GM18951 (cell line): ENCODE results near the gene PUDP.
"Not testable (repeated sequence)": the region's sequence is repeated elsewhere in the genome, so short reads cannot be mapped to it uniquely, and the experiment has no call there.

ENCODE experiments used
- POLR2A ChIP-seq: IDR thresholded peaks from 4 replicates; pipeline ENCODE4 v1.6.1; 2011; ENCODE audit warnings: mild to moderate bottlenecking; ENCODE audit not compliant: insufficient read length, insufficient read depth; ENCODE audit errors: extremely low read depth
- in situ Hi-C: fragments of 300-500 bp; cut with MboI; formaldehyde crosslinking; loops from one replicate; pipeline ENCODE4 v1.12.0; 2022; ENCODE audit warnings: low sequenced_read_pairs, mixed read lengths, inconsistent platforms; ENCODE audit not compliant: unreplicated experiment

Gene PUDP

DNA sequence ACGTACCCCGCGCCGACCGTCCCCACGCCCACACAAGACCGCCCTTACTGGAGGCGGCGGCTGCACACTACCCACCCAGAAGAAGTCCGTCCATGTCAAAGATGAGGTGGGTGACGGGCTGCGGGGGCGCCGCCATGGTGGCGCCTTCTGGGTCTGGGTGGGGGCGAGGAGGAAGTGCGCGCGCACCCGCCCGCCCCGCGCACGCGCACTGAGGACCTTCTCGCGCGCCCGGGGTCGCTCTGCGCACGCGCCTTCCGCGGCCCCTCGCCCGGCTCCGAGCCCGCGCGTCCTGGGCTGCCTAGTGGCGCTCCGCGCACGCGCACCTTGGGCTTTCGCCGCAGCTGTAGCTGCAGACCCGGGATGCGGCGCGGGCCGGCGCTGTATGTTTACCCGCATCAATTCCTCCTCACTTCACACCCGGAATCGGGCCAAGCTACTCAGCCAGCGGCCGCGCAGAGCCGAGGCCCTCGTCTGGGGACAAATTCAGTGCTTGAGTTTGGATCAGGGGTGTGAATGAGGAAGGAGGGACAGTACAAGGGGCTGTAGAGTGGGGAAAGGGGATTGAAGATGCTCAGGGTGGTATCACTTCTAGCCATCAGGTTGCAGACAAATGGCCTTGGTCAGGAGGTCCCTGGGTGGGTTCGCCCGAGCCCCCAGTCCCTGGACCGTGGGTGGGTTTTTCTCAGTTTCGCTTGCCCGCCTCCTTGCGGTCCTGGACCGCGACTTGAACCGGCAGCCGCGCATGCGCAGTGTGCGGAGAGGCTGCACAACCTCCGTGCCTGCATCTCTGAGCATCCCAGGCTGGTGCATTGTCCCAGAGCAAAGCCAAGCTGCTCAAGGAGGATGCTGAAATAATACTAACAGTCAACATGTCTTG is at the start of gene PUDP:
TSS of gene PUDP (minus strand) at position 176 of the 877 bp plus-strand sequence. CDS start at position 136, 40 bp downstream.
- in situ Hi-C loops, result no loop called here
- peak; percentile 87 for TF ChIP-seq POLR2A

GRCh38 chrX:7194606-7195005 is 46.7 kb upstream of the PUDP start:
- TF ChIP-seq POLR2A, result no peak
- in situ Hi-C loops, result no loop called here

- no peak for TF ChIP-seq POLR2A
- in situ Hi-C loops, result no loop called here
Measured at GRCh38 chrX:7192871-7193270, 44.9 kb upstream of the PUDP start.

GRCh38 chrX:7191681-7192110 is 43.7 kb upstream of the PUDP start:
- TF ChIP-seq POLR2A, result no peak
- in situ Hi-C loops, result no loop called here

- in situ Hi-C loops, result no loop called here
- no peak for TF ChIP-seq POLR2A
Measured at GRCh38 chrX:7190157-7190556, 42.2 kb upstream of the PUDP start.

GRCh38 chrX:7188672-7189071 is 40.7 kb upstream of the PUDP start:
- no peak for TF ChIP-seq POLR2A
- in situ Hi-C loops, result no loop called here

GRCh38 chrX:7184816-7185215 is 36.9 kb upstream of the PUDP start:
- in situ Hi-C loops, result no loop called here
- no peak for TF ChIP-seq POLR2A

DNA sequence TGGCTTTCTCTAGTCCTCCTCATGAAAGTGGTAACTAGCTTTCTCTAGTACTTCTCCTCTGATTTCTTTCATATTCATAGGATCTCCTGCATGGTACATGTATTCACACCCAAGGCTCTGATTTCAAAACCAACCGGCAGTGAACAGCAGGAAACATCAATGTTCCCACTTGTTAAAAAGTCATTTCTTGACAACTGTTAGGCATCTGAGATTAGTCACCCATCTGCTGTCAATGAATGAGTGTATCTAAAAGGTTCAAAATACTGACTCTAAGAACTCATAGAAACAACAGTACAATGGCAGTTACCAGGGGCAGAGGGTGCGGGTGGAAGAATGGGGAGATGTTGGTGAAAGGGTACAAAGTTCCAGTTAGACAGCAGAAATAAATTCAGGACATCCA is 31.5 kb upstream of the PUDP start:
- in situ Hi-C loops, result no loop called here

DNA sequence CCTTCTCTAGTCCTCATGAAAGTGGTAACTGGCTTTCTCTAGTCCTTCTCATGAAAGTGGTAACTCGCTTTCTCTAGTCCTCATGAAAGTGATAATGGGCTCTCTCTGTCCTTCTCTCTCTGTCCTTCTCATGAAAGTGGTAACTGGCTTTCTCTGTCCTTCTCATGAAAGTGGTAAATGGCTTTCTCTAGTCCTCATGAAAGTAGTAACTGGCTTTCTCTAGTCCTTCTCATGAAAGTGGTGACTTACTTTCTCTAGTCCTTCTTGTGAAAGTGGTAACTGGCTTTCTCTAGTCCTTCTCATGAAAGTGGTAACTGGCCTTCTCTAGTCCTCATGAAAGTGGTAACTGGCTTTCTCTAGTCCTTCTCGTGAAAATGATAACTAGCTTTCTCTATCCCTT is 30.9 kb upstream of the PUDP start:
- in situ Hi-C loops, result not testable (repeated sequence)

More for the DNA sequence above, 31.5 kb upstream of the PUDP start:
- no peak for TF ChIP-seq POLR2A

DNA sequence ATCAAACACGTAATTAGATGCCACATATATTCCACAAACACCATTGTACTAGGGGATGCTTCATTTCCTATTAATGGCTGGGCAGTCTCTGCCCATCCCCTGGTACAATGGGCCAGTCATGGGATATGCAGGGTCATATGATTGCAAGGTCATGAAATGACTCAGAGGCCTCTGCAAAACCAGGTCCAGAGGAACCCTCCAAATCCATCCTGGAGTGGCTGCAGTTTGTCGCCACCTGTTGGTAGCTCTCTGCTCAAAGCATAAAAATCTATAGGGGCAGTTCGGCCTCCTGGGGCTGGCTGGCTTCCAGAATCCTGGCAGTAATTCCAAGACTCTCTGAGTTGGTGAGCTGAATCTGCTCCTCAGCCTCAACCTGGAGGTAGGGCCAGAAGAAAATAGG is 22.9 kb upstream of the PUDP start:
- TF ChIP-seq POLR2A, result no peak
- in situ Hi-C loops, result no loop called here

DNA sequence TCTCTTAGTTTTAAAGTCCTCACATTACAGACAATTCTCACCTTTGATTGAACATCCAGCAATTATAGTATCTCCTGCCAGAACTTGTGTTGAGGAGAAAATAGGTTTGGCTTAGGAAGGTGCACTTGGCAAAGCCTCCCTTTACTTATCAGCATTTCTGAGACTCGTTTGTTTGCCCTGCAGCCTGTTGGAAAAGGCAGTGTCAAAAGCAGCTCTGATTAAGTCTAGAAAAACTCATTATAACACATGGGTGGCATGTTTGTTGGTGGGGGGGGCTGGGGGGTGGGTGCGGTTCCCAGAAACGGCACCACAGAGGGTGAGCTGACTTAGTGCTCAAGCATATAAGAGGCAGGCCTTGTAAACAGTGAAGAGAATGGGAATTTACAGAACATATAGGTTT is 21.7 kb upstream of the PUDP start:
- in situ Hi-C loops, result no loop called here
- TF ChIP-seq POLR2A, result no peak

GRCh38 chrX:7168371-7168770 is 20.4 kb upstream of the PUDP start:
- TF ChIP-seq POLR2A, result no peak
- in situ Hi-C loops, result no loop called here

DNA sequence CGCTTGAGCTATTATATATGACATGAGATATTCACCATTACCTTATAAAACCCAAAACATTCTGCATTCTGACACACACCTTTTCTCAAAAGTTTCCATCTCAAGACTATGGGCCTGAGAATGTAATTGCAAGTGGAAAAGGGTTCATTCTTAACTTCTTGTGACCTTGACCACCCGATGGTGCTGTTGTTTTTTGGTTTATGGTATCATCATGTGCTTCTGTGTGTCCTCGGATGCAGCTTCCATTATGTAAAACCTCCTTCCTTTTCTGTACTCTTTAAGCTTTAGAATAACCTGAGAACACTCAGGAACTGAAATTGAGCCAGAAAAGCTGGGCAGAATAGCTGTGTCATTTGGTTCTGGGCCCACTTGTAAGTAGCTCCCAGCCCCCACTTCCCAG is 16.2 kb upstream of the PUDP start:
- in situ Hi-C loops, result no loop called here
- TF ChIP-seq POLR2A, result no peak

- no peak for TF ChIP-seq POLR2A
- in situ Hi-C loops, result no loop called here
Measured at GRCh38 chrX:7163146-7163677, 15.3 kb upstream of the PUDP start.

DNA sequence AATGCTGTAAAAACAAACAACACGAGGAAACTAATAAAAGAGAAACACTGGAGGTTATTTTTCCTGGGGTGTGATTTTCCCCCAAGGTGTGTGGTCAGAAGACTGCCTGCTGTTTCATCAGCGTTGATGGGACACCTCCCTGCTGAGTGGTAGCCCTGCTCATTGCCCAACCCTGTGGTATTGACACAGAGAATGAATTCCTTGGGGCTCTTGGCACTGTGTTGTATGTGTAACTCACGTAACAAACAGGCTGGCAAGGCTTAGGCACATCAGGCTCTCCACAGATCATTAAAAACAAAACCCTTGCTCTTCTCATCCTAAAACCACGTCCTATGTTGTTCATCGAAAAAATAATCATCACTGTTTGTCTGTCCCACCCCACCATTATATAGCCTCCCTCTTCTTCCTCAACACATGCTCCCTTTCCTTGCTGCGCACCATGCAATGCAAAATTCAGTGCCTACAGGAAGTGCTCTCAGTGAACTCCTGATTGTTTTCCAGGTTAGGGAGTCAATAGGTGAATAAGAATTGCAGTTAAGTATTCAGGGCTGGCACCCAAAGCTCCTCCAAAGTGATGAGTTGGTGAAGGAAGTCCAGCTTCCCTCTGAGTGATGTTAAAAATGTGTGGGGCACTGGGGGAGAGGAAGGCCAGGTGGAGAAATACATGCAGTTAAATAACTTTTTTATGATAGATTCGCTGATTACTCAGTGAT is 11.4 kb upstream of the PUDP start:
- no peak for TF ChIP-seq POLR2A
- in situ Hi-C loops, result no loop called here
